ENCODE results near the gene TAS2R40. TPM values are rescaled to one million over a fixed set of nuclear protein-coding genes. Genes with fewer than 3 reads are reported as not detected.
A peak's percentile ranks its signal among the peaks of the same experiment; 100 is the strongest.
"Not testable (repeated sequence)": the region's sequence is repeated elsewhere in the genome, so short reads cannot be mapped to it uniquely, and the experiment has no call there.

TAS2R40 gene
- total RNA-seq, 1 donor from 2014 or later: not detected

- Mint-ChIP-seq H3K9me3 (ENCODE audit: low read depth) (no peaks in the 10 kb centered on the region), H3K36me3 (ENCODE audit: low read depth) (peaks cover 7% of the 10 kb centered on the region), H3K4me3 (ENCODE audit: unreplicated experiment) (peak overlapping the region; percentile 28), H3K4me1 (ENCODE audit: low read depth) (peaks cover 22% of the 10 kb centered on the region), H3K27me3 (ENCODE audit: low read depth) (no peaks in the 10 kb centered on the region), H3K27ac (ENCODE audit: unreplicated experiment) (no peak overlapping the region)
- DNase-seq (ENCODE audit: low spot score): no peak
- no peak for TF ChIP-seq CTCF (IDR thresholded peaks at IDR 0.05)
Observed at GRCh38 chr7:143261901-143262300, 40.1 kb downstream of the TAS2R40 start.

- Mint-ChIP-seq H3K27me3 (ENCODE audit: low read depth) (no peaks in the 10 kb centered on the region), H3K36me3 (ENCODE audit: low read depth) (peaks cover 13% of the 10 kb centered on the region), H3K9me3 (ENCODE audit: low read depth) (no peaks in the 10 kb centered on the region), H3K4me1 (ENCODE audit: low read depth) (peaks cover 22% of the 10 kb centered on the region), H3K4me3 (ENCODE audit: unreplicated experiment) (peak within 1 kb of the TSS; percentile 93), H3K27ac (ENCODE audit: unreplicated experiment) (peak within 1 kb of the TSS; percentile 77)
- DNase-seq (ENCODE audit: low spot score): peak; percentile 93
- TF ChIP-seq CTCF (IDR thresholded peaks at IDR 0.05): no peak
Observed at GRCh38 chr7:143263266-143264195, 41.7 kb downstream of the TAS2R40 start, which contains the start of gene GSTK1. TSS of gene GSTK1 (plus strand) at chr7:143263441. CDS start at chr7:143263514, 73 bp downstream.

- not testable (repeated sequence) for DNase-seq (ENCODE audit: low spot score); H3K9me3 Mint-ChIP-seq (ENCODE audit: low read depth); H3K27ac Mint-ChIP-seq (ENCODE audit: unreplicated experiment); H3K27me3 Mint-ChIP-seq (ENCODE audit: low read depth)
- H3K4me1 Mint-ChIP-seq (ENCODE audit: low read depth): peaks cover 22% of the 10 kb centered on the region
- H3K4me3 Mint-ChIP-seq (ENCODE audit: unreplicated experiment): peak overlapping the region; percentile 93
- H3K36me3 Mint-ChIP-seq (ENCODE audit: low read depth): peaks cover 15% of the 10 kb centered on the region
Observed at GRCh38 chr7:143264196-143264568, 42.3 kb downstream of the TAS2R40 start.

- peaks cover 22% of the 10 kb centered on the region for H3K4me1 Mint-ChIP-seq (ENCODE audit: low read depth)
- no peak for DNase-seq (ENCODE audit: low spot score)
- H3K9me3 Mint-ChIP-seq (ENCODE audit: low read depth): no peaks in the 10 kb centered on the region
- H3K4me3 Mint-ChIP-seq (ENCODE audit: unreplicated experiment): no peak overlapping the region
- no peak overlapping the region for H3K27ac Mint-ChIP-seq (ENCODE audit: unreplicated experiment)
- no peaks in the 10 kb centered on the region for H3K27me3 Mint-ChIP-seq (ENCODE audit: low read depth)
- no peak for TF ChIP-seq CTCF (IDR thresholded peaks at IDR 0.05)
- H3K36me3 Mint-ChIP-seq (ENCODE audit: low read depth): peaks cover 20% of the 10 kb centered on the region
Observed at GRCh38 chr7:143265017-143265693, 43.3 kb downstream of the TAS2R40 start.

GRCh38 chr7:143269251-143269650 is 47.4 kb downstream of the TAS2R40 start:
- H3K27ac Mint-ChIP-seq (ENCODE audit: unreplicated experiment): no peak overlapping the region
- no peak overlapping the region for H3K4me3 Mint-ChIP-seq (ENCODE audit: unreplicated experiment)
- no peaks in the 10 kb centered on the region for H3K27me3 Mint-ChIP-seq (ENCODE audit: low read depth)
- no peak for DNase-seq (ENCODE audit: low spot score)
- no peak for TF ChIP-seq CTCF (IDR thresholded peaks at IDR 0.05)
- H3K4me1 Mint-ChIP-seq (ENCODE audit: low read depth): peaks cover 11% of the 10 kb centered on the region
- peaks cover 20% of the 10 kb centered on the region for H3K36me3 Mint-ChIP-seq (ENCODE audit: low read depth)
- H3K9me3 Mint-ChIP-seq (ENCODE audit: low read depth): no peaks in the 10 kb centered on the region

All from chondrocyte (in vitro differentiated cells).